Measurements from ENCODE around the gene C1QTNF6.

Gene C1QTNF6

GRCh38 chr22:37182949-37183245 lies 5.2 kb downstream of the C1QTNF6 start:
- TF ChIP-seq GATA3 (IDR thresholded peaks at IDR 0.05; ENCODE audit: low read depth, low read length) = no peak
- TF ChIP-seq GATA2 (IDR thresholded peaks at IDR 0.05; ENCODE audit: low read depth, low read length) = no peak

DNA sequence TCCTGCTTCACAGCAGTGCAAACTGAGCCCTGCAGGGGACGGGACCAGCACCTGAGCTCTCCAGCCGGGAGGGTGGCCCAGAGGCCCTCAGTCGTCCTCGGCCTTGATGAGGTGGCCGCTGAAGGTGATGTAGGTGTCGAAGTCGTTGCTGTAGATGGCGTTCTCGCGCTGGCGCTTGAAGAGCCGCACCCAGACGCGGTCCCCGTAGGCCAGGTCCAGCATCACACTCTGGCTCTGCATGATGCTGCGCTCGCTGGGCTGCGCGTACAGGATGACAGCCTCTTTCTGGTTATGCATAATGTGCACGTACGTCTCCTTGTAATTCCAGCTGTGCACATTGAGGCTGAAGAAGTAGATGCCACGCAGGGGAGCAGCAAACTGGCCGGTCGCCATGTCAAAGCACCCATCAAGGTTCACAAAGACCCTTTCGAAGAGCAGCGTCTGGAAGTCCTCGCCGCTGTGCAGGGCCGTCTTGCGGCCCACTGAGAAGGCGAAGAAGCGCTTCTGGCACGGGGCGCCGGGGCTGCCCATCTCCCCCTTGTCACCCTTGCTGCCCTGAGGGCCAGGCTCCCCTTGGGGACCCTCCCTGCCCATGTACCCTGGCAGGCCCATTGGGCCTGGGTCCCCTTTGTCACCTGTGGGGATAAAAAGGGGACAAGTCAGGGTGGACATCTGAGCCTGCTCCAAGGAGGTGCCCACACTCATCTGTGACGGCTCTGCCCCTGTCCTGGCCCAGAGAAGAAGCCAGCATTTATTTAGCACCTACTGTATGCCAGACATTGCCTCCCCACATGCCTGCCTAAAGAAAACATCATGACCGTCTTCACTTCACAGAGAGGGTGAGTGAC lies 5.7 kb downstream of the C1QTNF6 start:
- TF ChIP-seq GATA2 (IDR thresholded peaks at IDR 0.05; ENCODE audit: low read depth, low read length) = no peak
- no peak for TF ChIP-seq GATA3 (IDR thresholded peaks at IDR 0.05; ENCODE audit: low read depth, low read length)

- TF ChIP-seq GATA3 (IDR thresholded peaks at IDR 0.05; ENCODE audit: low read depth, low read length) = no peak
- TF ChIP-seq GATA2 (IDR thresholded peaks at IDR 0.05; ENCODE audit: low read depth, low read length) = no peak
Measured at GRCh38 chr22:37181681-37182080, 6.4 kb downstream of the C1QTNF6 start.

- TF ChIP-seq GATA3 (IDR thresholded peaks at IDR 0.05; ENCODE audit: low read depth, low read length) = no peak
- TF ChIP-seq GATA2 (IDR thresholded peaks at IDR 0.05; ENCODE audit: low read depth, low read length) = no peak
Measured at GRCh38 chr22:37180531-37181231, 7.4 kb downstream of the C1QTNF6 start.

DNA sequence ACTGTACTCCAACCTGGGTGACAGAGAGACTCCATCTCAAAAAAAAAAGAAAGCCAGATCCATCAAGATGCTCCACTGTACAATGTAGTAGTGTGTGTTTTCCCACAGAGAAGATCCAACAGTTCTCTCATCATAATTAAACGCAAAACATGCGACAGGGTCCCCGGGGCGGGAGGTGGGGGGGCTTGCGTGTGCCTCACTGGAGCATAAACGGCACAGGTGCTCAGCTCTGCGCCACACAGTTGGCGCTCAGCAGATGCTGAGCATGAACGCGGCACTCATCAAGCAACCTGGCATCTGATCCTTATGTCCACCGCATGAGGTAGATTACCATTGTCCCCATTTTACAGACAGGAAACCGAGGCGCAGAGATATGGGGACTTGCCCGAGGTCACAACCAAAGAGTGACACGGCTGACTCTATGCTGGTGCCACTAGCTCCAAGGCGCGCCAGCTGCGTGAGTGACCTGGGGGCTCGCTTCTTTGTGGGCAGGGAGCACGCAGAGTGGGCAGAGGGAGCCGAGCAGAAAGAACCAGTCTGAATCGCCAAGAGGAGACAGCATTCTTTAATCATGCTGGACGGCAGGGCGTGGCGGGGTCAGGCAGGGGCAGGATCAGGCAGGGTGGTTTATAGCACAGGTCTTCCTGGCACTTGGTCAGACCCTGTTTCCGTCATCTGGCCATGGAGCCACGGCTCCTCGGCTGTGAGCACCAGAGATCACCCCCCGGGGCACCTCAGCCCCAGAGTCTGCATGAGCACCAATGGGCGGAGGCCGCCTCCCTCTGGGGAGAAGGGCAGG lies 8.2 kb downstream of the C1QTNF6 start:
- TF ChIP-seq GATA3 (IDR thresholded peaks at IDR 0.05; ENCODE audit: low read depth, low read length) (no peak), GATA2 (IDR thresholded peaks at IDR 0.05; ENCODE audit: low read depth, low read length) (no peak)

- no peak for TF ChIP-seq GATA3 (IDR thresholded peaks at IDR 0.05; ENCODE audit: low read depth, low read length)
Measured at GRCh38 chr22:37179126-37179470, 8.9 kb downstream of the C1QTNF6 start.

DNA sequence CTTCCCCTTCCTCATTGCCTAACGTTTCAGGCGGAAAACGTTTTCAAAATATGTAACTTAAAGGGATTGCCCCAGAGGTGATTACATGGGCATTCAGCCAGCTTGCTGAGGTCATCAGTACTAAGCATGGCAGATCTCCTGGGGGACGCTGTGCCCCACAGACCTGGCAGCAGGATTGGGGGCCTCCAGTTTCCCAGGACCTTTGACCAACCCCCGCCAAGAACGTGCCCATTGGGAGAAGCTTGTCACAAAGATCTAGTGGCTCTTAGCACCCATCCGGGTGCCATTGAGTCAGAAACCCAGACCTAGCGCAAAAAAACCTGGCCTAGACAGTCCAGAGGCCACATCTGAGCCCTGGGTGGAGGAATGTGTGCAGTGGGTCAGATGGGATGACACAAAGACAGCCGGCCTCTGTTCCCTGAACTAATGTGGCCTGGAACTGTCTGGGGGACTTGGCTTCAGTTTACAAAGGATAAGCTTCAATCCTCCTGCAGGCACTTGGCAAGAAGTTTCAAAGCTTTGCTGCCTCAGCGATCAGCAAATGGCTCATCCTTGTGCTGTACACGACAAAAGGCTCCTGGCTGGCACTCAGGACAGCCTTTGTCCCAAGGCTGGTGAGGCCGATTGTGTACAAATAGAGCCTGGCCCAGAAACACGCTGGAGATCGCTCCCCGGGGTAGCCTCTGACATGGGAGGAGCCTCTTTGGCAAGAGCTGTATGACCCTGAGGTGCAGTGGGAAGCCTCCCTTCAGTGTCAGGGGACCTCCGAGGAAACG lies 9.5 kb downstream of the C1QTNF6 start:
- TF ChIP-seq GATA2 (IDR thresholded peaks at IDR 0.05; ENCODE audit: low read depth, low read length) = no peak
- no peak for TF ChIP-seq GATA3 (IDR thresholded peaks at IDR 0.05; ENCODE audit: low read depth, low read length)

DNA sequence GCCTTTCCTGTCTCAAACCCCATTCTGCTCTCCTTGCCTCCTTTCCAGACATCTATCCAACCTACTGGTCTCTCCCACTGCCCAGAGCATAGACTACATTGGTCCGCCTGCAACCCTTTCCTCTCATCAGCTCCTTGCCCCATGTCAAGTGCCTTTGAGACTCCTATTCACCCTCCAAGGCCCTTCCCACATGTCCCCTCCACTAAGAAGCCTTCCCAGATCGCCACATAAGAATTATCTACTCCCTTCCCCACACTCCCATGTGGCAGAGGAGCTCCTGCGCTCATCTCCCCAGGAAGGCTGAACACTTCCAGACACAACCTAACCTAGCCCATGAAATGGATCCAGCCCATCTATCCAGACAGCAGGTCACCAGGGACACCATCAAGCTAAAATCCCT lies 10.3 kb downstream of the C1QTNF6 start:
- TF ChIP-seq GATA2 (IDR thresholded peaks at IDR 0.05; ENCODE audit: low read depth, low read length) (no peak), GATA3 (IDR thresholded peaks at IDR 0.05; ENCODE audit: low read depth, low read length) (no peak)

DNA sequence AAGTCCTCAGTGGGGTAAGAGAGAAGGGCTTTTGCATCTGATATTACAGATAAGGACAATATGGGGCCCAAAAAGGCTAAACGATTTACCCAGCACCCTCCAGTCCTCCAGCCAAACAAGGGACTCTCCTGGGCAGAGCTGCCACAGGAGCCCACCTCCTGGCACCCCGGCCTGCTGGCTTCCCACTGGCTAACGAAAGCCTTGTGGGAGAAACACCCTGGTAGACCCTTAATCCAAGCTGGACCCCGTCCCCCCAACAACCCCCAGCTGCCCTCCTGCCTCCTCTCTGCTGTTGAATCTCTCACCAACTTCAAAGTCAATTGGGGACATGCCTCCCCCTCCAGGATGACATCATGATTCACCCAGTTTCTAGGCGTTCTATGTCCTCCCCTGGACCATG lies 10.8 kb downstream of the C1QTNF6 start:
- TF ChIP-seq GATA2 (IDR thresholded peaks at IDR 0.05; ENCODE audit: low read depth, low read length) (no peak), GATA3 (IDR thresholded peaks at IDR 0.05; ENCODE audit: low read depth, low read length) (no peak)

- TF ChIP-seq GATA2 (IDR thresholded peaks at IDR 0.05; ENCODE audit: low read depth, low read length) (no peak), GATA3 (IDR thresholded peaks at IDR 0.05; ENCODE audit: low read depth, low read length) (no peak)
Measured at GRCh38 chr22:37176464-37177061, 11.5 kb downstream of the C1QTNF6 start.

- TF ChIP-seq GATA2 (IDR thresholded peaks at IDR 0.05; ENCODE audit: low read depth, low read length) = no peak
- no peak for TF ChIP-seq GATA3 (IDR thresholded peaks at IDR 0.05; ENCODE audit: low read depth, low read length)
Measured at GRCh38 chr22:37175414-37176281, 12.4 kb downstream of the C1QTNF6 start.

- no peak for TF ChIP-seq GATA3 (IDR thresholded peaks at IDR 0.05; ENCODE audit: low read depth, low read length)
- no peak for TF ChIP-seq GATA2 (IDR thresholded peaks at IDR 0.05; ENCODE audit: low read depth, low read length)
Measured at GRCh38 chr22:37174964-37175363, 13.1 kb downstream of the C1QTNF6 start.

- no peak for TF ChIP-seq GATA2 (IDR thresholded peaks at IDR 0.05; ENCODE audit: low read depth, low read length)
- TF ChIP-seq GATA3 (IDR thresholded peaks at IDR 0.05; ENCODE audit: low read depth, low read length) = no peak
Measured at GRCh38 chr22:37173709-37174108, 14.3 kb downstream of the C1QTNF6 start.
